ENCODE measurements around the gene SMYD3.

GRCh38 chr1:246528933-246529731, 22.1 kb upstream of the SMYD3 start:
- TF ChIP-seq TAF1 (IDR thresholded peaks at IDR 0.05; ENCODE audit: borderline replicate concordance, insufficient read depth, low read length), result no peak
- TF ChIP-seq FOXP2 (optimal IDR thresholded peaks at IDR 0.05; ENCODE audit: borderline replicate concordance, extremely low read depth, extremely low read length, insufficient read depth), result no peak
- no peak for TF ChIP-seq POLR2AphosphoS5 (IDR thresholded peaks at IDR 0.05; ENCODE audit: low read depth, low read length)
- no peak for TF ChIP-seq REST (IDR thresholded peaks at IDR 0.05; ENCODE audit: insufficient read depth in 1 of 2, low read depth in 2 of 2, low read length in 2 of 2)
